GM21529 (cell line): ENCODE data around the gene PPM1G.
"Not testable (repeated sequence)": the region's sequence is repeated elsewhere in the genome, so short reads cannot be mapped to it uniquely, and the experiment has no call there.

Experiments
- ATAC-seq: cut with Tn5 transposase; IDR thresholded peaks from one replicate; pipeline ENCODE4 v1.9.1; 2021; ENCODE audit not compliant: unreplicated experiment

The PPM1G gene

GRCh38 chr2:27376151-27376865 is 33.1 kb downstream of the PPM1G start:
- no peak for ATAC-seq

- no peak for ATAC-seq
These were observed 33.8 kb downstream of the PPM1G start for GRCh38 chr2:27375513-27376099.

GRCh38 chr2:27373567-27373966 is 35.8 kb downstream of the PPM1G start:
- ATAC-seq: no peak

GRCh38 chr2:27372937-27373336 is 36.5 kb downstream of the PPM1G start:
- no peak for ATAC-seq

- peak; percentile 21 for ATAC-seq
These were observed 38.4 kb downstream of the PPM1G start for GRCh38 chr2:27370816-27371620.

- ATAC-seq: peak; percentile 87
These were observed 39.2 kb downstream of the PPM1G start, which contains the start of the genes EIF2B4 and SNX17 for GRCh38 chr2:27370026-27370815. TSS of gene EIF2B4 (minus strand) at chr2:27370338. CDS start at chr2:27370314, 24 bp downstream. TSS of gene SNX17 (plus strand) at chr2:27370616. CDS start at chr2:27370744, 128 bp downstream.

- ATAC-seq: peak; percentile 17
These were observed 39.8 kb downstream of the PPM1G start for GRCh38 chr2:27369471-27370025.

GRCh38 chr2:27363933-27364332 is 45.5 kb downstream of the PPM1G start:
- ATAC-seq: no peak

GRCh38 chr2:27362678-27363420 is 46.5 kb downstream of the PPM1G start:
- no peak for ATAC-seq

GRCh38 chr2:27356382-27357181 is 52.8 kb downstream of the PPM1G start, which contains the start of gene GTF3C2:
TSS of gene GTF3C2 (minus strand) at chr2:27356764. CDS start at chr2:27343554, 13,210 bp downstream.
- ATAC-seq: peak; percentile 81

- ATAC-seq: peak; percentile 38
These were observed 53.4 kb downstream of the PPM1G start for GRCh38 chr2:27356056-27356381.

- no peak for ATAC-seq
These were observed 54.8 kb downstream of the PPM1G start for GRCh38 chr2:27354597-27354927.

- ATAC-seq: no peak
These were observed 55.4 kb downstream of the PPM1G start for GRCh38 chr2:27353762-27354596.

GRCh38 chr2:27353386-27353761 is 56.0 kb downstream of the PPM1G start:
- not testable (repeated sequence) for ATAC-seq

GRCh38 chr2:27351802-27352598 is 57.4 kb downstream of the PPM1G start:
- ATAC-seq: no peak

- ATAC-seq: no peak
These were observed 59.2 kb downstream of the PPM1G start for GRCh38 chr2:27350106-27350693.

GRCh38 chr2:27347641-27348040 is 61.8 kb downstream of the PPM1G start:
- no peak for ATAC-seq
